Hematopoietic multipotent progenitor cell treated with erythropoietin and hydrocortisone succinate and interleukin-3 and kit ligand, for 4 days (in vitro differentiated cells): ENCODE measurements around the gene ENPP6.
A peak's percentile ranks its signal among the peaks of the same experiment; 100 is the strongest.
"Not testable (repeated sequence)": the region's sequence is repeated elsewhere in the genome, so short reads cannot be mapped to it uniquely, and the experiment has no call there.

Experiments used
- DNase-seq: peaks from one replicate; pipeline ENCODE4 v3.0.0-alpha.2; 2015

ENPP6 gene

DNA sequence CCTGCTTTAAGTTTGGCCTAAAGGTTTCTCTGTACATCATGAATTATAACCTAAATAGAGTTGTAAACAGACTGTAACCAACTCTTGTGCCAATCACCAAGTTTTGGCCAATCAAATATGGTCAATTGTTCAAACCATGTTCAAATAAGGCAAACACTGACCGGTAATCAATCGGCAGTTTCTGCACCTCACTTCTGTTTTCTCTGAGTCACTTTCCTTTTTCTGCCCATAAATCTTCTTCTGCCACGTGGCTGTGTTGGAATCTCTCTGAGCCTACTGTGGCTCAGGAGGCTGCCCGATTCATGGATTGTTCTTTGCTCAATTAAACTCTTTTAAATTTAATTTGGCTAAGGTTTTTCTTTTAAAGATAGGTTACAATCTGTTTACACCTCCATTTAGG is 16.5 kb upstream of the ENPP6 start:
- DNase-seq: no peak

DNA sequence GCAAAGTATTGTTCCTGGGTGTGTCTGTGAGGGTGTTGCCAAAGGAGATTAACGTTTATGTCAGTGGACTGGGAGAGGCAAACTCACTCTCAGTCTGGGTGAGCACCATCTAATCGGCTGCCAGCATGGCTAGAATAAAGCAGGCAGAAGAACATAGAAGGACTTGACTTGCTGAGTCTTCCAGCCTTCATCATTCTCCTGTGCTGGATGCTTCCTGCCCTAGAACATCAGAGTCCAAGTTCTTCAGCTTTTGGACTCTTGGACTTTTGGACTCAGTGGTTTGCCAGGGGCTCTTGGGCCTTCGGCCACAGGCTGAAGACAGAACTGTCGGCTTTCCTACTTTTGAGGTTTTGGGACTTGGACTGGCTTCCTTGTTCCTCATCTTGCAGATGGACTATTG is 15.3 kb upstream of the ENPP6 start:
- no peak for DNase-seq

DNA sequence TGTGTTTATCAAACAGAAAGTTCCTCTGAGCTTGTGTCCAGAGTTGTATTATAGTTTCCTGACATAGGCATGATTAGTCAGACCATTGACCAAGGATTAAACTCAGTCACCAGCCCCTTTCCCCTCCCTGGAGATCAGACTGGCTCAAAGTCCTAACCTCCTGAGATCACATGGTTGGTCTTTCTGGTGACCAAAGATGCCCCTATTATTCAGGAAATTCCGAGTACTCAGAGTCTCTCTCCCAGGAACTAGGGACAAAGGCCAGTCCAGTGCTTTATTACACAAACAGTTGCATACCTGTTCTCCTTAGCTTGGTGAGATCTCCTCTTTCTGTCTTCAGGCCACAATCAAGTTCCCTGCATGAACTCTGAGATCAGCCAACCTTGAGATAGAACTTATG is 14.5 kb upstream of the ENPP6 start:
- no peak for DNase-seq

DNA sequence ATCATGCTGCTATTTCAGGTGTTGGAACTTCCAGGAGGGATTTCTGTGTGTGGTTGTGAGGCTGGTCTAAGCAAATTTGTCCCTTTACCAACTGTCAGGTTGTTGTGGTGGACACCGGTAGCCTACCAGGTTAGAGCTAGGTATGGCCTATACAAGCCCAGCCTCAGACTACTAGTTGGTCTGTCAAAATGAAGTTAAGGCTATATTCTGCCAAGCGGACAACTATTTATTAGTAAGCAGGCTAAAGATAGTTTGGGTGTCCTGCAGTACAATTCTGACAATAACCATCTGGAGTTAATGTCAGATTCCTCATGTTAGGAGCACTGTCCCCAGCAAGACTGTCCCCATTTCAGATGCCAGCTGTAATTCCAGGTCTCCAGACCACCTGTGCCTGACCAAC is 13.9 kb upstream of the ENPP6 start:
- no peak for DNase-seq

DNA sequence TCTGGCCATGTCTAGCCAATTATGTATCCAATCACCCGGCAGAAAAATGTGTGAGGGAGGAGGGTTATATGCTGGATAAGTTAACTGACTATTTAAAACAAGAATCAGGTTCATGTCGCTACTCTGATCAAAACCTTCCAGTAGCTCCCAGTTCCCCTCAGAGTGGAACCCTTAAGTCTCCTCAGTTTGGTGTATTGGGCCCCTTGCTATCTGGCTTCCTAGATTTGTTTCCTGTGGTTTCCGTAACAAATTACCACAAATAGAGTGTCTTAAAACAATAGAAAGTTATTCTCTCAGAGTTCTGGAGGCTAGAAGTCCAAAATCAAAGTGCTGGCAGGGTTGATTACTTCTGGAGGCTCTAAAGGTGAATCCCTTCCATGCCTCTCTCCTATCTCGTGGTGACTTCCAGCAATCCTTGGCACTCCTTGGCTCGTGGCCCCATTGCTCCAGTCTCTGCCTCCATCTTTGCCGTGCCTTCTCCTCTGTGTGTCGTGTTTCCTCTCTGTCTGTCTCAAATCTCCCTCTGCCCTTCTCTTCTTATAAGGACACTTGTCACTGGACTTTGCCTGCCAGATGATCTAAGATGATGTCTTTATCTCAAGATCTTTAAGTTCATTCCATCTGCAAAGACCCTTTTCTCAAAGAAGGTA is 10.5 kb upstream of the ENPP6 start:
- peak; percentile 45 for DNase-seq

DNA sequence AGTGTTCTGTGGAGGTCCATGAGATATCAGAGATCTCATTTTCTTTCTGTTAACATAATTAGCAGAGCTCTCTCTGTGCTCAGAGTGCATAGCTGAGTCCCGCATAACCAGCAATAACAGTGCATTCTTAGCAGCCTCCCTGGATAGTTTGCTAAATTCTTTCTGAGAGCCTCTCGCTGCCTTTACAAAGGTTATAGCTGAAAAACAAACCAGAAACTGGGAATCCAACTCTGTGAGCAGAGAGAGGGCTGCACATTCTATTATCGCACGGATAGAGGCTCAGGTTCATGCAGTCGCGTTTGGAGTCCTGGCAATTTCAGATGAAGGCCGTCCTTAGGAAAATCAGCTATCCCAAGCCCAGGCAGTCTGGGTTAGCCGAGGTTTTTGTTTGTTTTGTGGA is 1.2 kb downstream of the ENPP6 start:
- DNase-seq: no peak

DNA sequence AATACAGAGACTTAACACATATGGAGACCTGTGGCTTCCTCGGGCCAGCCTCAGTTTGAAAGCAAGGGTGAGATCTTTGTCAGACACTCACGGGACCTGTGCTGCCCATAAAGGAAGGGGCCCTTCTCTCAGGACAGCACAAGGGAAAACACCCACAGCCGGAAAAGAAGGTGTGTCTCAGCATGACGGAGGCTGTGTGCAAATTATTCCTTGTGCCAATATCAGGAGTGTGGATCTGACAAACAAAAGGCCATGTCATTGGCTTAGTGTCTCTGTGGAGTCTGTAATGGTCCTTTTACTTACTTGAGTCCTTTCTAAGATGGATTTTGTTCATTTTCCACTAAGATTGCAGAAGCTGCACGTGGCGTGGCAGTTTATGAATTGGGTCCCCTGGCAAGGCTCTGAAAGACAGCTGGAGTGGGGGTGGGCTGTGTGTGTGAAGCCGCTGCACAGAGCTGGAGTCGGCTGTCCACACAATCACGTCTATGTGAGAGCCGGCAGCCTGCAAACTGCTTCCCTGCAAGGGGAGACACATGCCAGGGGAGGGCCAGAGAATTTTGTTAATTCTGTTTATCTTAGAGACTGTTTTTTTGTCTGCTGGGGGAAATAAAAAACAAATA is 1.9 kb downstream of the ENPP6 start:
- no peak for DNase-seq

DNA sequence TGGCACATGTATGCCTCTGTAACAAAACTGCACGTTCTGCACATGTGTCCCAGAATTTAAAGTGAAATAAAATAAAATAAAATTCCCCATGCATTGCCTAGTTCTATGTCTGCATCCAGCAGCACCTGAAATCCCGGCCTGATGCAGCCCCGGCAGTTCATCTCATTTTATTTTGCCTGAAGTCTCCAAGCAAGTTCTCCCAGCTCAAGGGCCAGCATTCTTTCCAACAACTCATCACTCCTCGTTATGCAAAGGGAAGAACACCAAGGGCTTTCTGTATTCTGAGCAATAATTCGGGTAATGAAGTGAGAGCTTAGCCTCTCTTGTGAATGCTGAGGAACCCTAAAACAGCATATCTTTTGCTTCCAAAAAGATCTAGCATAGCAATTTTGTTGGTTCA is 2.7 kb downstream of the ENPP6 start:
- DNase-seq: no peak

DNA sequence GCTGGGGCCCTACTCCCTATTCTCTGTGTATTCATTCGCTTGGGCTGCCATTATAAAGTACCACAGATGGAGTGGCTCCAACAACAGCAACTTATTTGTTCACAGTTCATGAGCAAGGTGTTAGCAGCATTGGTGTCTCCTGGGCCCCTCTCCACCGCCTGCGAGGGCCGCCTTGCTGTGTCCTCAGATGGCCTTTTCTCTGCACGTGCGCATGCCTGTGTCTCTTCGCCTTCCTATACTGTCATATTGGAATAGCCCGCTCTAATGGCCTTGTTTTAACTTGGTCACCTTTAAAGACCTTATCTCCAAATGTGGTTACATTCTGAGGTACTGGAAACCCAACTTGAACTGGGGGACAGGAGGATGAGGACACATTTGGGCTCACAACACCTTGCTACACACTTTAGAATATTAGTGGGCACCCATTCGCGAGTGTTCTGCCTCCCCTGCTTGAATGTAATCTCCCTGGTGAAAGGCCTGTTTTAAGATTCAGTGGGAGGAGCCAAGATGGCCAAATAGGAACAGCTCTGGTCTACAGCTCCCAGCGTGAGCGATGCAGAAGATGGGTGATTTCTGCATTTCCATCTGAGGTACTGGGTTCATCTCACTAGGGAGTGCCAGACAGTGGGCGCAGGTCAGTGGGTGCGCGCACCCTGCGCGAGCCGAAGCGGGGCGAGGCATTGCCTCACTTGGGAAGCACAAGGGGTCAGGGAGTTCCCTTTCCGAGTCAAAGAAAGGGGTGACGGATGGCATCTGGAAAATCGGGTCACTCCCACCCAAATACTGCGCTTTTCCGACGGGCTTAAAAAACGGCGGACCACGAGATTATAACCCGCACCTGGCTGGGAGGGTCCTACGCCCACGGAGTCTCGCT is 9.7 kb downstream of the ENPP6 start:
- not testable (repeated sequence) for DNase-seq

DNA sequence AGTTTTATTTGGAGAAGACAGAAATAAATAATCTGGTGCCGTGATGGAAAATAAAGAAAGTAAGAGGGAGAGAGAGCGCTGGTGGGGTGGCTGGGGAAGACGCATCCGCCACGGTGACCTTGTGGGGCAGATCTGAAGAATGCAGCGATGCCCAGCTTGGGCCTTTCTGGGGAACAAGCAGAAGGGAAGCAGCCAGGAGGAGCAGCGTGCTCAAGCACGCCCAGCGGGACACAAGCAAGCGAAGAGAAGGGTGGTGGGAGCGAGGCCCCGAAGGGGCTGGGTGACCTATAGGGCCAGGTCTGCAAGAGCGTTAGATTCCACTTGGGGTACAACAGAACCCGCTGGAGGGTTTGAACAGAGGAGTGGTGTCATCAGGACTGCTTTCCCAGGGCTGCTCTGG is 12.4 kb downstream of the ENPP6 start:
- DNase-seq: no peak

DNA sequence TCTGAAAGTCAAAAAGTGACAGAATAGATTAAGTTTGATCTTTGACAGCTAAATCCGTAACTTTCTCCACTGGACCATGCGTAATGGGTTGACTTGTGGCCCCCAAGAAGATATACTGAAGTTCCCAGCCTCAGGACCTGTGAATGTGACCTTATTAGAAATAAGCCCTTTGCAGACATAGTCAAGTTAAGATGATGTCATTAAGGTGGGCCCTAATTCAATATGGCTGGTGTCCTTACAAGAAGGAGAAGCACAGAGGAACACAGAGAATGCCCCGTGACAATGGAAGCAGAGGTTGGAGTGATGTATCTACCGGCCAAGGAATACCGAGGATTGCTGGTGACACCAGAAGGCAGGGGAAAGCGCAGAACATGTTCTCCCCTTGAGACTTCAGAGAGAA is 14.4 kb downstream of the ENPP6 start:
- DNase-seq: no peak

DNA sequence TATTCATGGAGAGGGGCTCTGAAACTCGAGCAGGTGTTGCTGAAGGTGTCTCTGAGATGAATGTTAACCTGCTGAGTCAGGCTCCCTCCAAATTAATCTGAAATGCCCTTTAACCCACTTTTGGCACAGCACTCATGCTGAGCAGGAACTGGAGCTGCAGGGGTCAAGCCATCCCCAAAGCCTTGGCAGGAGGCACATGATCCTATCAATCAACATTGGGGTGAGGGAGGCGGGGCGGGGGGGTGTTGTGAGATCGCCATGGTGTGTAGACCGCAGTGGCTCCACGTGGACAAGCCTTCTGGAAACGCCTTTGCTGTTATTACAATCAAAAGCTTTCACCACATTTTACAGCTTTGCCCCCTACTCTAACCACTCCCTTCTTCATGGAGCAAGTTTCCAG is 16.5 kb downstream of the ENPP6 start:
- no peak for DNase-seq

DNA sequence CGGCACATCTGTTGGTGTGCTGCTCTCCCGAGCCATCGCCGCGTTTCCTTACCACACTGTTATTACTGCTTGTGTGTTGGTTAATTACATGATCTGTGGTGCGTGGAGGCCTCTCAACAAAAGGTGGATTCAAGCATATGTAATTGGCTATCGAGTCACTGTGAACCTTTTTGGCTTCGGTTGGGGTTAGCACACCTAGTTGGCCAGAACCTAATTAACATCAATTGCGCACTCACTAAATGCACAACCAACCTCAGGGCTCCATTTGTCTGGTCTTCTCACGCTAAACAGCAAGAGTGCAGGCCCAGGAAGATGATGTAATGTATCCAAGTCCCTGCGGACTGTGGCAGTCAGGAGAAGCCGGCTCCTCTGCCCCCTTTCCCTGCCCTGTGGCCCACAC is 17.4 kb downstream of the ENPP6 start:
- DNase-seq: no peak

DNA sequence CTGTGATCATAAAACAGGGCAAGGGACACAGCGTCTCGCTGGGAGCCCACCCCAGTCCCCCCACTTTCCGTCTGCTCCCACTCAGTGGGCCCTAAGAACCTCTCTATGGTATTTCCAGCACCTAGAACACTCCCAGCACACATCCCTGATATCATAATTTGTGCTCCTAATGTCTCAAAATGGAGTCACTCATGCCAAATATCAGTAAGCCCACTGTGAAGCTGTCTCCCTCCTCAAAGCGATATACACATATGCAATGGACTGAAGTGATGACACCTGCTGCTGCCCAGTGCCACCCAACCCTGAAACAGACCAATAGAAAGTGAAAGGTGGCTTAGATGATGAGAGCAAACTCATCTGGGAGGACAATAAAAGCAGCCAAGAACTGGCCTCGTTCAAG is 17.9 kb downstream of the ENPP6 start:
- no peak for DNase-seq

DNA sequence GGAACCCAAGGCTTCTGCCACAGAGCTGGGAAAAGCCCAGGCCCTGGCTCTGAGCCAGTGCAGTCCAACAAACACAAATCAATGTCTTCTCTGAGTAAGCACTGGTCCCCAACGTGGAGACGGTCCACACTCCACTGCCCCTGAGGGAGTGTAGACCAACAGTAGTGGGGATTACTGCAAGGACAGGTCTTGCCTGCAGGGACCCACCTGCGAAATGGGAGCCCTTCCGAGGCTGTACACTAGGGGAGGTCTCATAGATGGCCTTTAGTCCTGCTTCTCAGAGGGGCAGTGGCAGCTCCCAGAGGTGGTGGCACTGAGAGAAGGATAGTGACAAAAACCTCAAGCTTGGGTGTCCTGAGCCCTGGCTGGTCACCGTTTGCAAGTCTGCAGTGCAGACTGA is 19.5 kb downstream of the ENPP6 start:
- no peak for DNase-seq

DNA sequence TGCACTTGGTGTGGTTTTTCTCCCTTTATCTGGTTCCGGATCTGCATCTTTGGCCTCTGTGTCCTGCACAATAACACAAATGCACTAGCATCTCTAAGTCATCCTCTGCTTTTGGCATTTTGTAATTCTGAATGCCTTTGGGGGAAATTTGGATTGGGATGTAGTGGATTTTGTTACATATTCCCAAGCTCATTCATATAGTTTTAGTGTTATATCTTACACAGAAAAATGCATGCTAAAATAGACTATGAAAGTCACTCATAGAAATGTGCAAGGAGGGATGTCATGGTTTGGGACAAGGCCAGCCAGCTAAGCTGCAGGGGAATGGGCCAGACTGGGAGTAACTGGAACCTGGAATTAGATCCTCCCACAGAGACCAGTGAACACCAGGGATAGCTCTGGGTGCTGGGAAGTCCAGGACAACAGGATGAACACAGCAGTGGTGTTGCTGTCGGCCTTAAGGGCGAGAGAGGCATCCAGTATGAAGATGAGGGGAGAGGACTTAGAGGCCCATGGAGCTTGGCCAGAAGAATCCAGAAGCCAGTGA is 20.1 kb downstream of the ENPP6 start:
- no peak for DNase-seq

DNA sequence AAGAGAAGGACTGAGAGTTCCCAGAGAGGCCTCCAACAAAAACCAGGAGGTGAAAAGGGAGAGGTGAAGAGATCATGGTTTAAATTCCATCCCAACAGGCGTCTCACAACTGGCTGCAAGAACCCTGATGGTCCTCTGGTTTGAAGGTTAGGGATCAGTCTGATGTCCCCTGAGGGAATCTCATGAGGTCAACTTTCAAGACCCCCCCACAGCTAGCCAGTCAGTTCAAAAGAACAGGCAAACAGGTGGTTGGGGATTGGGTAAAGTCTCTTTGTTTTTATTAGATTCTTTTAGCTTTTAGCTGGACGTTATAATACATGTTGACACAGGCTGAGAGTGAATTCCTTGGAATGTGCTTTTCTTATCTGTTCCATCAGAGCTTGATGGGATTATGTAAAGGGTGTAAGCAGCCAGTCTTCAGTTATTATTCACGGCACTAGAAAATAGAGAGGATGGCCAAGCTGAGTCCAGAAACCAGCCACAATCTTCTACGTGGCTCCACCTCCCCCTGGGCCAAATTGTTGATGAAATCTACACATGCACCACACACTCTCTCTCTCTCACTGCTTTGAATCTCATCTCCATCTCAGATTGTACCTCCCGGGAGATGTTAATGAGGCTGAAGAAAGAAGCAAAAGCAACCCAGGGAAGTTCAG is 20.8 kb downstream of the ENPP6 start:
- no peak for DNase-seq

DNA sequence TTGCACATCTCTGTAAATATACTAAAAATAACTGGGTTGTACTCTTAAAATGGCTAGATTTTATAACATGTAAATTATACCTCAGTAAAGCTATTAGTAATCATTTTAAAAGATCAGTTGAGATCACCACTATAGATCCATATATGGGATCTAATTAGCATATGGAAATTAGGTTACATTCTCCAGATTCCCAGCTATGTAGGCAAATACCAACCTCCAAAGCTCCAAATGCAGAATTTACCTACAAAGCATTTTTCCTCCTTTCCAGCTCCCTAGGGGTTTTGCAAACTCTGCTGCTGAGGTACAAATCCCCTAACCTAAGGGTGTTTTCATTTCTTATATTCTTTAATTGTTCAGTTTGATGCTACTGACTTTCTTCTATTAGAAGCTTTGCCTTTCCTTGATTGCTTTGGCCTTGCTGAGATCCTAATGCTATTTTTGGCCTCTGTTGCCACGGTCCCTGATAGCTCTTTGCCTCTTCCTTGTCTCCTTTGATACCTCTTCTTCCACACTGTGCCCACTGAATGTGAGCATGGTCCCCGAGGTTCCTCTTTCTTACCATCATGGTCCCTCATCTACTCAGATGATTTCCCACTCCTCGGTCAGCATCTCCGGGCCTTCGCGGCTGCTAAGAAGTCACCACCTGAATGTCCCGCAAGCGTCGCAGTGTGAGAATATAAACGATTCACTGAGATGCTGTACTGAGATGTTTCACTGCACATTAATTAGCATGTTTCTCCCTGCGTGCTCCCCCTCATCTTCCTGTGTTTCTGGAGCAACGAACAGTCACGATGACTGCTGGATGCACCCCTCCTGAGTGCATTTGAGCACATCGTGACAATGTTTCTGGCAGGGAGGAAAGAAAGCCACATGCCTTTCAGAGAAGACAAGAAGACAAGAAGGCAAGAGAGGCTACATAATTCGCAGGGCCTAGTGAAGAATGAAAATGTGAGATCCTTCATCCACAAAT is 23.8 kb downstream of the ENPP6 start:
- DNase-seq: no peak

DNA sequence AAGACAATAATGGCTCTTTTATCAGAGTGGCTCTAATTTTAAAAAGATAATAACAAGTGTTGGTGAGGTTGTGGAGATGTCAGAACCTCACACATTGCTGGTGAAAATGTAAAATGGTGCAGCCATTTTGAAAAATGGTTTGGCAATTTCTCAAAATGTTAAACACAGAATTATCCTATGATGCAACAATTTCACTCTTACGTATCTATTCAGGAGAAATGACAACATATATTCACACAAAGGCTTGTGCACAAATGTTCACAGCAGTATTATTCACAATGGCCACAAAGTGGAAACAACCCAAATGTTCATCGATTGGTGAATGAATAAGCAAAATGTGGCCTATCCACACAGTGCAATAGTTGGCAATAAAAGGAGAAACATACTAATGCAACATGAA is 24.7 kb downstream of the ENPP6 start:
- DNase-seq: no peak

DNA sequence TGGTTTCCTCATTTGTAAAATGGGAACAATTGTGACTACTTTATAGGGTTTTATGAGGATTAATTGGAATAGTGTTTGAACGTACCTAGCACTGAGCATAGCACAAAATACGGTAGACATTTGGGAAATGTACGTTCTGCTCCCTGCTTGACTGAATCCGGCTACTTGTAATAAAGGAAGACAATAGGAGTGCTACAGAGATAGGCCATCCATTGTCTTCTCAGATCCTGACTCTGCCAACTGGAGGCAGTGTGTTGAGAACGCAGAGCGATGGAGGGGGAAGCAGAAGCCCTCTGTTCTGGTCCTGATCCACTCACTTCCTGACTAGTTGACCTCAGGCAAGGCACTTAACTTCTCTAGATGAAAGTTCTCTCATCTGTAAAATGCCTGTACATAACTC is 26.4 kb downstream of the ENPP6 start:
- DNase-seq: no peak

DNA sequence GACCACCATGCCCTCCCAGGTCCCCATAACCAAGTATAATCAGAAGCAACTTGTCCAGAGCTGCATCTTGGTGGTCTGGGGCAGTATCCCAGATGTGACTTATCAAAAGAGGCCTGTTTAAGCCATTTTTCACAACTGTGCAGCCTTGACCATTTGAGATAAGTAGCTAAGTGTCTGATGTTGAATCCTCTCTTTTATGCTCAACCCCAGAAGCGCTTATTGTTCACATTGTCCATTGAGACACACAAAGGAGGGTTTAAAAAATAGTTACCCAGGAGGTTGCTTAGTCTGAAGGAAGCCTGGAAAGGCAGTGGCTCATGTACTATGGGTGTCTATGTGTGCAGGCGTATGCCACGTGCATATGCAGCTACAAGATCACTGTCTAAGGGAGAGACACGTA is 27.0 kb downstream of the ENPP6 start:
- DNase-seq: no peak

DNA sequence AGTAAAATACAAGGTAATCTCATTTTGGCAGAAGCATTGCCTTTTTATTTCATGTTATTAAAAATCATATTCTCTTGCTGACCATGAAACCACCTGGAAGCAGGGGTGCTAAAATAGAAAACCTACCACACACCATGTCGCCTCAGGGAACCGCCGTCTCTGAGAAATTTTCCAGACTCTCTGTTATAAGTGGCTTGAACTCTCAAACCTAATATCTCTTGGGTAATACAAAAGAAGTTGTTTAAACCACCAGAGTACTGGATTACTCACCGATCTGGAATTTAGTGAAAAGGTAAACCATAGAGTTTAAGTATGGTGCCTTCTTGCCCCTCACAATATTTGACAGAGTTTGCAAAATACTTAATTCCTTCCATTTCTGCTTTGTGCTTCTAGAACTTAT is 27.7 kb downstream of the ENPP6 start:
- DNase-seq: no peak
